ENCODE measurements around the gene DLGAP1. TPM values are rescaled to one million over a fixed set of nuclear protein-coding genes. Genes with fewer than 3 reads are reported as not detected.

Gene DLGAP1
- total and polyA plus RNA-seq, 2 donors (not counting 1 experiment from before 2014, with no cell fraction given) = 0.07 to 0.61 TPM

GRCh38 chr18:3590096-3590630 lies 864.9 kb downstream of the DLGAP1 start:
- intact Hi-C loops (cut with micrococcal nuclease) = loop anchor here (5.0 to 10.0 kb wide), 3 partner anchors 328 to 935 kb away; partner anchors contain the start of genes MYL12B and SMCHD1
- H3K36me3 ChIP-seq (replicated peaks in 1 of 2; ENCODE audit: control extremely low read depth in 1 of 2, control insufficient read depth in 1 of 2, extremely low read depth in 1 of 2, insufficient read depth in 2 of 2, low read length in 1 of 2) = no peaks in the 10 kb centered on the region
- Mint-ChIP-seq H3K4me3 (no peak overlapping the region), H3K27me3 (no peaks in the 10 kb centered on the region), H3K4me1 (peaks cover 51% of the 10 kb centered on the region), H3K27ac (no peak overlapping the region), H3K9me3 (ENCODE audit: insufficient read depth) (no peaks in the 10 kb centered on the region)
- H3K4me3 ChIP-seq (ENCODE audit: control extremely low read depth in 1 of 5, extremely low read depth in 1 of 5, insufficient read depth in 1 of 5, low read depth in 2 of 5, low read length in 4 of 5) = no peak overlapping the region
- H3K79me2 ChIP-seq (ENCODE audit: control insufficient read depth, insufficient read depth, low read length) = no peaks in the 10 kb centered on the region
- POLR2A ChIA-PET = no interaction called here
- 100% methylated on average over 4 of the region's 8 CpGs for WGBS (ENCODE audit: insufficient coverage)
- TF ChIP-seq EZH2 (IDR thresholded peaks at IDR 0.05; ENCODE audit: borderline replicate concordance, insufficient read depth, low read depth, low read length, poor library complexity, severe bottlenecking) (no peak), CTCF (IDR thresholded peaks at IDR 0.05) (no peak)
- H3K4me1 ChIP-seq (ENCODE audit: control insufficient read depth in 2 of 2, insufficient read depth in 2 of 2, low read length in 2 of 2) = peaks cover 41 to 44% of the 10 kb centered on the region in 2 donors
- no peak overlapping the region for H3K4me2 ChIP-seq (replicated peaks; ENCODE audit: low read depth, low read length, poor library complexity, severe bottlenecking)
- no peaks in the 10 kb centered on the region for H4K20me1 ChIP-seq (ENCODE audit: control insufficient read depth, insufficient read depth, low read length, poor library complexity, severe bottlenecking)
- H3K9ac ChIP-seq (ENCODE audit: low read length) = no peak overlapping the region
- no peak for DNase-seq
- CTCF ChIA-PET = interaction anchor here (0.8 to 2.2 kb wide), 5 partner anchors 11 to 326 kb away, joined by 3 to 10 read pairs (median 4); no protein-coding TSS in a partner anchor
- no peaks in the 10 kb centered on the region for H3K27me3 ChIP-seq (replicated peaks in 1 of 4; ENCODE audit: control extremely low read depth in 1 of 4, control insufficient read depth in 3 of 4, insufficient read depth in 4 of 4, low read length in 3 of 4)
- H3K27ac ChIP-seq (ENCODE audit: low read length in 2 of 2) = no peak overlapping the region
- H3K9me3 ChIP-seq (ENCODE audit: control extremely low read depth in 1 of 3, control insufficient read depth in 2 of 3, insufficient read depth in 1 of 3, low read length in 2 of 3) = peaks cover 0 to 9% (median 9%) of the 10 kb centered on the region in 3 donors
- ATAC-seq (ENCODE audit: low read depth) = no peak
- H2AFZ ChIP-seq (ENCODE audit: insufficient read depth, low read depth, low read length, poor library complexity, severe bottlenecking) = no peak overlapping the region
